HG02840 (cell line): Measurements from ENCODE around the gene HTT-AS.
"Not testable (repeated sequence)": the region's sequence is repeated elsewhere in the genome, so short reads cannot be mapped to it uniquely, and the experiment has no call there.

ENCODE experiments used
- ATAC-seq: cut with Tn5 transposase; IDR thresholded peaks from one replicate; pipeline ENCODE4 v1.9.1; 2021; ENCODE audit warnings: mild to moderate bottlenecking, moderate library complexity, moderate number of reproducible peaks; ENCODE audit not compliant: unreplicated experiment, low FRiP score

Gene HTT-AS

DNA sequence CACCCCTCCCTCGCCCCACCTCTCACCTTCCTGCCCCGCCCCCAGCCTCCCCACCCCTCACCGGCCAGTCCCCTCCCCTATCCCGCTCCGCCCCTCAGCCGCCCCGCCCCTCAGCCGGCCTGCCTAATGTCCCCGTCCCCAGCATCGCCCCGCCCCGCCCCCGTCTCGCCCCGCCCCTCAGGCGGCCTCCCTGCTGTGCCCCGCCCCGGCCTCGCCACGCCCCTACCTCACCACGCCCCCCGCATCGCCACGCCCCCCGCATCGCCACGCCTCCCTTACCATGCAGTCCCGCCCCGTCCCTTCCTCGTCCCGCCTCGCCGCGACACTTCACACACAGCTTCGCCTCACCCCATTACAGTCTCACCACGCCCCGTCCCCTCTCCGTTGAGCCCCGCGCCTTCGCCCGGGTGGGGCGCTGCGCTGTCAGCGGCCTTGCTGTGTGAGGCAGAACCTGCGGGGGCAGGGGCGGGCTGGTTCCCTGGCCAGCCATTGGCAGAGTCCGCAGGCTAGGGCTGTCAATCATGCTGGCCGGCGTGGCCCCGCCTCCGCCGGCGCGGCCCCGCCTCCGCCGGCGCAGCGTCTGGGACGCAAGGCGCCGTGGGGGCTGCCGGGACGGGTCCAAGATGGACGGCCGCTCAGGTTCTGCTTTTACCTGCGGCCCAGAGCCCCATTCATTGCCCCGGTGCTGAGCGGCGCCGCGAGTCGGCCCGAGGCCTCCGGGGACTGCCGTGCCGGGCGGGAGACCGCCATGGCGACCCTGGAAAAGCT is at the start of gene HTT-AS, which contains the start of gene HTT:
Gene HTT-AS (minus strand): TSS at position 461 of the 768 bp plus-strand sequence.
Gene HTT (plus strand): TSS at position 604 of the 768 bp plus-strand sequence. CDS start 145 bp downstream, at position 749.
- ATAC-seq = peak; percentile 64

GRCh38 chr4:3123181-3123671 is 48.9 kb upstream of the HTT-AS start:
- ATAC-seq = no peak

DNA sequence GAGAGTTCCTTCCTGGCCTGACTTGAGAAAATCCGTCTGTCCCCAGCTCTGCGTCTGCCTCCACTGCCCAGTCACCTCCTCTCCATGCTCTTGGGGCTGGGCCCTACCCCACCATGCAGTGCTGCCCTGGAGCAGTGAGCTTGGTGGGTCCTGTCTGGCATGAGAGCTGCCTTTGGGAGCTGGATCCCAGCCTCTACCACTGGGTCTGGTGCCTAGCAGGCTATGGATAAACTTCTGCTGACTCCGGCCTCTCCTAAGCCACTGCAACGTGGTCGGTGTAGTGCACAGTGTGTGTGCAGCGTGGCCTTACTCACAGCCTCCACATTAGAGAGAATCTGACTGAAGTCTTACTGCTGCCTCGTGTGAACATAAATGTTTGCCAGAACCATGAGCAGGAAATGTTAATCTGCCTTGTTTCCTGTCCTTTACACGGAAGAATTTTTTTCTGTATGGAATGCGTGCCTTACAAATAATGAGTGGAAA is 47.8 kb upstream of the HTT-AS start:
- ATAC-seq = no peak

- ATAC-seq = no peak
Observed at GRCh38 chr4:3121596-3121995, 47.3 kb upstream of the HTT-AS start.

DNA sequence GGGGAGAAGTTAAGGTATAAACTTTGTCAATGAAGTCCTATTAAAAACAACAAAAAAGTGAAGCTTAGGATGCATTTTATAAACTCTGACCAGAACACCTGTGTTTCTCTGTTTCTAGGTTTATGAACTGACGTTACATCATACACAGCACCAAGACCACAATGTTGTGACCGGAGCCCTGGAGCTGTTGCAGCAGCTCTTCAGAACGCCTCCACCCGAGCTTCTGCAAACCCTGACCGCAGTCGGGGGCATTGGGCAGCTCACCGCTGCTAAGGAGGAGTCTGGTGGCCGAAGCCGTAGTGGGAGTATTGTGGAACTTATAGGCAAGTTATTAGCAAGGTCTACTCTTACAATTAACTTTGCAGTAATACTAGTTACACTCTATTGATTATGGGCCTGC is 46.8 kb upstream of the HTT-AS start:
- no peak for ATAC-seq

- no peak for ATAC-seq
Observed at GRCh38 chr4:3119464-3119863, 45.1 kb upstream of the HTT-AS start.

- no peak for ATAC-seq
Observed at GRCh38 chr4:3118312-3118711, 44.0 kb upstream of the HTT-AS start.

DNA sequence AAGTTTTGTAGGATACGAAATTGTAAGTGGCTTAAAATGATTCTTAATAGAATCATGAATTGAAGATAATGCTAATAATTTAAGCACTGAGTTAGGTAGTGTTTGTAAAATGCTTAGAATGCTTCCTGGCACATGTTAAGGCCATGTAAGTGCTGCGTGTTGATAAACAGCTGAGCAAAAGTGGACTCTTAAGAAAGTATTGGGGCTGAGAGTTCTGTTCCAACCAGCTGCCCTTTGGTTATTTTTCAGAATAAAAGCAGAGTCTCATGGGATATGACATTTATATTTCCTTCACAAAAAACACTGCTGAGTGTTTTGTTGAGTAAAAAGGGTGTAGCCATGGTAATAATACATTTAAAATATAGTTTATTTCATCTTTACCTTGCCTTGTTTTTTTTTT is 42.6 kb upstream of the HTT-AS start:
- no peak for ATAC-seq

GRCh38 chr4:3115637-3116270 is 41.4 kb upstream of the HTT-AS start:
- no peak for ATAC-seq

GRCh38 chr4:3114377-3114776 is 40.0 kb upstream of the HTT-AS start:
- ATAC-seq = no peak

DNA sequence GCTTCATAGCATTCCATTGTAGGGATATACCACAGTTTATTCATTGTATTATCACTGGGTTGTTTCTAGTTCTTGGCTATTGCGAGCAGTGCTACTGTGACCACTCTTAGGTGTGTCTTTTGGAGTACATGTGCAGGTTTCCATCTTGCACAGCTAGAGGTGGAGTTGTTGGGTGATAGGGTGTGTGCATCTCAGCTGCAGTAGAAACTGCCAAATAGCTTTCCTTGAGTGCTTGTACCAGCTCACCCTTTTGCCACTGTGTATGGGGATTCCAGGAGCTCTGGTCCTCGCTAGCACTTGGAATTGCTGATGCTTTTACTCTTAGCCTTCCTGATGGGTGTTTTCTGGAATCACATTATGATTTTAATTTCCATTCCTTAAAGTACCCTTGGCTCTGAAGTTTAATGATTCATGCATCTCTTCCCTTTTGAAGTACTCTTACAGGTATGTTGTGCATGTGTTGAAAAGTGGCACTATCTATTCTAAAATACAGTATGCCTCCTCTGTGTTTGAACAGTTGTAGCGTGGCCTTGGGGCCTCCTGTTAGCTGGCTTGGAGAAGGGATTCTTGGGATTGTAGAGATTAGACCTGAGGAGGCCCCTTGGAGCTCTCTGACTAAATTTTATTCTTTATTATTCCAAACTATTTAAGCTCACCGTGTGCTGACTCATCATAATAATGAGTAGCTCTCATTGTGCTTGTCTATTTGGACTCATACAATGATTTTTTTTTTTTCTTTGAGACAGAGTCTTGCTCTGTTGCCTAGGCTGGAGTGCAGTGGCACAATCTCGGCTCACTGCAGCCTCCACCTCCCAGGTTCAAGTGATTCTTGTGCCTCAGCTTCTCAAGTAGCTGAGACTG is 38.5 kb upstream of the HTT-AS start:
- no peak for ATAC-seq

GRCh38 chr4:3112201-3112600 is 37.9 kb upstream of the HTT-AS start:
- no peak for ATAC-seq

DNA sequence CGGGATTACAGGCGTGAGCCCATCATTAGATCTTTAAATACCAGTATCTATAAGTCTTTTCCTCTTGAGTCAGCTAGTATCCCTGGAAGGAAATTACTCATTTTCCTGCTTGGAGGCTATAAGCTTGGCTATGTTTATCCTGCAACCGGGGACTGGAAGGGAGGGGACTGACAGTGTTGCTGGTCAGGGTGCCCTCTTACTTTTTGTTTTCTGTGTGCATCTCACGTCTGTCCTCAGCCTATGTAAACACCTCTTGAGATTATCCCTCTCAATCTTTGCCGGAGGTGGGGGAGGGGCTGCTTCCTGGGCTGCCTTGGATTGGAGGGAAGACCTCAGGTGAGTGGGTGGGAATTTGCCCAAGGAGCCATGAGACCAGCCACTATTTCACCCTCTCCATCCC is 37.1 kb upstream of the HTT-AS start:
- no peak for ATAC-seq

DNA sequence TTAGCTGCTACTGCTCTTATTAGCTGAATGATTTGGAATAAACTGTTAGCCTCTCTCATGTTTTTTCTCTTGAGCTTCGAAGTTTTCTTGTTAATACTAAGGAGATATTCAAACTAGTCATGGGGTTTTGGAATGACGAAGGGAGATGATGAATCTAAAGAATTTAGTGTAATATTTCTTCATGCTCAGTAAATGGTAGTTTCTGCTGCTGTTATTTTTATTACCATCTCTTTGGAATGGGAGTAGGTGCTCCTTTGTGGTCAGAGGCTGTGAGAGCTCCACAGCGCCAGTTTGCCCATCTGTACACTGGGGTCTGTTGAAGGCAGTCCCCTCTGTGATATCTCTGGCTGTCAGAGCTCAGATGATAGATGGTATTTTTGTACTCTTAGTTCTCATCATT is 33.9 kb upstream of the HTT-AS start:
- ATAC-seq = no peak

GRCh38 chr4:3107691-3108121 is 33.4 kb upstream of the HTT-AS start:
- ATAC-seq = no peak

GRCh38 chr4:3107271-3107670 is 32.9 kb upstream of the HTT-AS start:
- ATAC-seq = no peak

- ATAC-seq = peak; percentile 74
Observed at GRCh38 chr4:3106339-3107186, 32.2 kb upstream of the HTT-AS start.

- ATAC-seq = no peak
Observed at GRCh38 chr4:3098346-3098745, 24.0 kb upstream of the HTT-AS start.

DNA sequence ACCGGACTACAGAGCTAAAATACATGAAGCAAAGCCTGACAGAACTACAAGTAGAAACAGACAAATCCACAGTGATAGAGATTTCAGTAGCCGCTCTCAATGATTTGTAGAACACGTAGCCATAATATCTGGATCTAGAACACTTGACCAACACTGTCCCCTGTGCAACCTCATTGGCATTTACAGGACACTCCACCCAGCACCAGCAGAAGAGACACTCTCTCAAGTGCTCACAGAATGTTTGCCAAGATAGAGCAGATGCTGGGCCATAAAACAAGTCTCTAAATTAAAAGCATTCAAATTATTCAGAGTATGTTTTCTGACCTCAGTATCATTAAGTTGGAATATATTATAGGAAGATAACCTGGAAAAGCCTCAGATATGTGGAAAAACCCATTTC is 21.9 kb upstream of the HTT-AS start:
- ATAC-seq = no peak

DNA sequence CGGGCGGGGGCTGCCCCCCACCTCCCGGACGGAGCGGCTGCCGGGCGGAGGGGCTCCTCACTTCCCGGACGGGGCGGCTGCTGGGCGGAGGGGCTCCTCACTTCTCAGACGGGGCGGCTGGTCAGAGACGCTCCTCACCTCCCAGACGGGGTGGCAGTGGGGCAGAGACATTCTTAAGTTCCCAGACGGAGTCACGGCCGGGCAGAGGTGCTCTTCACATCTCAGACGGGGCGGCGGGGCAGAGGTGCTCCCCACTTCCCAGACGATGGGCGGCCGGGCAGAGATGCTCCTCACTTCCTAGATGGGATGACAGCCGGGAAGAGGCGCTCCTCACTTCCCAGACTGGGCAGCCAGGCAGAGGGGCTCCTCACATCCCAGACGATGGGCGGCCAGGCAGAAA is 20.4 kb upstream of the HTT-AS start:
- not testable (repeated sequence) for ATAC-seq
